NCI-H2196 (cell line): ENCODE results near the gene CDHR3.
A peak's percentile ranks its signal among the peaks of the same experiment; 100 is the strongest.
"Not testable (repeated sequence)": the region's sequence is repeated elsewhere in the genome, so short reads cannot be mapped to it uniquely, and the experiment has no call there.

Experiments
- DNase-seq: peaks from one replicate; lab custom pipeline; 2025; ENCODE audit not compliant: unreplicated experiment; lab: John Stamatoyannopoulos, UW

CDHR3 gene

GRCh38 chr7:105996860-105997737 is 34.0 kb downstream of the CDHR3 start:
- no peak for DNase-seq

GRCh38 chr7:105999256-105999655 is 36.2 kb downstream of the CDHR3 start:
- no peak for DNase-seq

GRCh38 chr7:106001196-106001595 is 38.1 kb downstream of the CDHR3 start:
- DNase-seq: no peak

DNA sequence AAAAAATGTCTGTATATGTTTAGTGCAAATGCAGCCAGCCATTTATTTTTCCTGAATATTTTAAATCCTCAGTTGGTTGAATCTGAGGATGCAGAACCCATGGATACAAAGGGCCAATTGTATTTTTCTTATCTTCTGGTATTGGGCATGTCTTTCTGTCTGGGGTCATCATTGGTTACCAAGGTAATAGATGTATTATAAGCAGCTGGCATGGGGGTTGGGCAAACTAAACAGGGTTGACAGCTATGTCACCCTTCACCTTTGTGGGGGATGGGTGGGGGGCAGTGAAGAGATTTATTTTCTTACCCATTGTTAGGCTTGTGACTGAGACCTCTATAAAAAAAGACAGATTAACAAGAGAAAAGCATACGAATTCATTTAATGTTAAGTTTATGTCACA is 38.8 kb downstream of the CDHR3 start:
- DNase-seq: no peak

DNA sequence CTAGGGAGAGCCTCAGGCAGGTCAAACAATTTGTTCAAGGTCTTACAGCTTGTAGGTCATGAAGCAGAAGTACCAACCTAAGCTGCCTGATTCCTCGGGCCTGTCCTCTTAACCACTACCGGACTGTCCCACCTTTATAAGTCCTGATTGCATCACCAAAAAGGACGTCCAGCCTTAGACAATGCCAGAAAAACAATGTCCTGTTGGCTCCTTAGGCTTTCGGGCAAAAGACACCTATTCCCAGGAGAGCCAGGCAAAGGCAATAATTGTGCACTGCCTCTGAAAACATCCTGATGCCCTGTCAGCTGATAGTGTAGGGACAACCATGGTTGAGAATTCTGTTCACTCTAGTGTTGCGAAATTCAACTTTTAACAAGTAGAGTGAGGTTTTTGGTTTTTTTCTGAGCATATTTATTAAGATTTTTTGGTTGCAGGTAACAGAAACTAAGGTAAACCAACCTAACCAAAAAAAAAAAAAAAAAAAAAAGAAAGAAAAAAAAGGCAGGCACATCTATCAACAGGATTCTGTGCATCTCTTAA is 40.5 kb downstream of the CDHR3 start:
- no peak for DNase-seq

DNA sequence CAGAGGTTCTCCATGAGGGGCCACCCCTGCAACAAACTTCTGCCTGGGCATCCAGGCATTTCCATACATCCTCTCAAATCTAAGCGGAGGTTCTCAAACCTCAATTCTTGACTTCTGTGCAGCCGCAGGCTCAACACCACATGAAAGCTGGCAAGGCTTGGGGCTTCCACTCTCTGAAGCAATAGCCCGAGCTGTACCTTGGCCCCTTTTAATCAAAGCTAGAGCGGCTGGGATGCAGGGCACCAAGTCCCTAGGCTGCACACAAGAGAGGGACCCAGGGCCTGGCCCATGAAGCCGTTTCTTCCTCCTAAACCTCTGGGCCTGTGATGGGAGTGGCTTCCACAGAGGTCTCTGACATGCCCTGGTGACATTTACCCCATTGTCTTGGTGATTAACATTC is 43.8 kb downstream of the CDHR3 start:
- DNase-seq: no peak

- DNase-seq: not testable (repeated sequence)
Measured at GRCh38 chr7:106007796-106008195, 44.7 kb downstream of the CDHR3 start.

DNA sequence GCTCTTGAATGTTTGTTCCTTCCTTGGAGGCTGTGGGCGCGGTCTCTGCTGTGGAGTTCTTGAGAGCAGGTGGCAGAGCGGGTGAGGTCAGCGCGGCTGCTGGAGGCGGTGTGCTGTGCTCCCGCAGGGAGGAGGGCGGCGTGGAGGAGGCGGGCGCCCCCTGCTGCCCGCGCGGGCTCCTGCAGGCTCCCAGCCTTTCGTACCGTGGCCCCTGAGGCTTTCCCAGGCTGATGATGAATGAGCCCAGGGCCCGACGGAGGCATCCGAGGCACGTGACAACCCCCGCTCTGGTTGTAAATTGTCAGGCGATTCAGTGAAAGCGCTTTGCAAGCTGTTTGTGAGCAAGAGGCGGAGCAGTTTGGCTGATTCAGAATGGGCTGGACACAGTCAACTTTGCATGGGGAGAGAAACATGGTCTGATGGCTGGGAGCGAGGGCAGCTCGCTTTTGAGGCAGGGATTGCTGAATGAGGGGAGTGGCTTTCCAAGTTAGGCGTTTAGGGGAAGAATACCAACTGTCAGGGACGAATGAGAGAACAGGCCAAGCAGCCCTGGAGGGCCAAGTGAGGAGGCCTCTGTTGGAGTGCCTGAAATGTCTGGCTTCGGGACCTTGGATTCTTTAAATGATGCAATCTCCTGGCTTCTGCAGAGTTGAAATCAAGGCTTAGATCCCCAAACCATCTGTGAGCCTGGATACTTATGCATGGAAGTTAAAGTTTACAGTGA is 46.6 kb downstream of the CDHR3 start:
- peak; percentile 67 for DNase-seq

- DNase-seq: no peak
Measured at GRCh38 chr7:106010331-106010730, 47.3 kb downstream of the CDHR3 start.

- no peak for DNase-seq
Measured at GRCh38 chr7:106010866-106011265, 47.8 kb downstream of the CDHR3 start.

DNA sequence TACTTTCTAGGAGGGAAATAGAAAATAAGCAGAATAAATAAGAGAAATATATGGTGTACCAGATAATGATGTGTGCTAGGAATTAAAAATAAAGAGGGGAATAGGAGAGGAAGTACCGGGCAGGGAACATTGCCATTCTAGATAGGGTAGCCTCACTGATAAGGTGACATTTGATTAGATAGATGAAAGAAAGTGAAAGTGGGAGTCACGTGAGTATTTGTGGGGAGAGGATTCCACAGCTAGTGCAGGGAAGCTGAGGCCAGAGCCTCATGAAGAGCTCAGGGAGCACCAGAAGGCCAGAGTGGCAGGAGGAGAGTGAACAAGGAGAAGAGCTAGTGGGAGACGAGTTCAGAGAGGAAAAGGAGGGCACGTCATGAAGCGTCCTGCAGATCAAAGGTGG is 49.1 kb downstream of the CDHR3 start:
- no peak for DNase-seq

GRCh38 chr7:106012935-106013439 is 49.9 kb downstream of the CDHR3 start:
- DNase-seq: no peak

DNA sequence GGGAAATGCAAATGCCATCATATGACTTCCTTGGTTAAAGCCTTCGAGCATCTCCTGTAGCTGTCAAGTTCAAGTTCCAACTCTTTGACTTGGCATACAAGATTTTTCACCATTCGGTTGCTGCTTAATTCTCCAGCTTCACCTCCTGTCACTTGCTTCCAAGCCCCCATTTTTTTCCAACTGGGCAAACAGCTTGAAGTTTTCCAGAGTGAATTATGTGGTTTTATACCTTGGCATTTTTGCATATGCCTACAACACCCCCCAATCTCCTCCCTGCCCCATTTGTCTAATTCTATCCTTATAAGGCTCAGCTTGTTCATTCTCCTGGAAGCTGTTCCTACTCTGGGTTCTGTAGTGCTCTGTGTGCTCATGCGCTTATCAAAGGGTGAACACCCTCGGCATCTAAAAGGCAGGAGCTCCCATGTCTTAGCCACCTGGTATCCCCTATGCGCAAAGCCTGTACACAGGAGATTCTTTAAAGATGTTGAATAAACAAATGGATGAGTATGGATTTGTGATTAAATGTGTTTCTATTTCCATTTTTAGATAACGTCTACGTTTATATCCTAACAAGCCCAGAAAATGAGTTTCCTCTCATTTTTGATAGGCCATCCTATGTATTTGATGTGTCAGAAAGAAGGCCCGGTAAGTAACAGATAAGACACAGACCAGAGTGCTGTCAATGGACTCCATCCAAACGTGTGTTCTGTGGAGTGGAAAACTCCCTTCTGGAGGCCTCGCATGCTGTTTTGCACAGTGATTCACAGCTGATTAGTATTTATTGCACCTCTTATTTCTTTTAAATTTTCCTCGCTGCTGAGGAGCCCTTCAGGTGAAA is 52.5 kb downstream of the CDHR3 start:
- no peak for DNase-seq

DNA sequence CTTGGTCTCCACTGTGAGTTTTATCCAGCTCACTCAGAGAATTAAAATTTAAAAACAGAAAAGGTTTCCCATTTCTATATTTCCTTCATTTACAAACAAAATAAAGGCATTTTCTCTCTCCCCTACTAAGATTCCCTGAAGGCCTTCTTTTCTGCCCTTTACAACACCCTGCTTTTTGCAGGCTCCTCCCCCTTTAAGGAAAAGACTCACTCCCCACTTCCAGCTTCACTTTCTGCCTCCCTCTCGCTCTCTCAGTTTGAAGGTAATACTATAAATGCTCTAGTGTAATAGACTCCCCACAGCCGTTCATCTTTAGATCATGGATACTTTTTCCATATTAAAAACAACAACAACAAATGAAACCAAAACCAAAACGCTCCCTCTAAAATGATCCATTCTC is 53.3 kb downstream of the CDHR3 start:
- no peak for DNase-seq

DNA sequence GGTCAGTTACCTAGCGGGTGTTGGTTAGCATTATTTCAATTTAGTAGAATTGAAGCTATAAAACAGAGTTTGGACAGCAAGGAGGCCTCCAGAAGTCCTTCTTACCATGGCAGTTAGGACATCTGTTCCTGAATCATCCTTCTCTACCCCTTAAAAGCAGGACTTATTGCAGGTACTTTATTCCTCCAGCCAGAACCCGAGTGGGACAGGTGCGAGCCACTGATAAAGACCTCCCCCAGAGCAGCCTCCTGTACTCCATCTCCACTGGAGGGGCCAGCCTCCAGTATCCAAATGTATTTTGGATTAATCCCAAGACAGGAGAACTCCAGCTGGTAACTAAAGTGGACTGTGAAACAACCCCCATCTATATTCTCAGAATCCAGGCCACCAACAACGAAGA is 54.6 kb downstream of the CDHR3 start:
- no peak for DNase-seq

GRCh38 chr7:106018566-106019469 is 55.8 kb downstream of the CDHR3 start:
- no peak for DNase-seq

- no peak for DNase-seq
Measured at GRCh38 chr7:106019470-106019820, 56.4 kb downstream of the CDHR3 start.

DNA sequence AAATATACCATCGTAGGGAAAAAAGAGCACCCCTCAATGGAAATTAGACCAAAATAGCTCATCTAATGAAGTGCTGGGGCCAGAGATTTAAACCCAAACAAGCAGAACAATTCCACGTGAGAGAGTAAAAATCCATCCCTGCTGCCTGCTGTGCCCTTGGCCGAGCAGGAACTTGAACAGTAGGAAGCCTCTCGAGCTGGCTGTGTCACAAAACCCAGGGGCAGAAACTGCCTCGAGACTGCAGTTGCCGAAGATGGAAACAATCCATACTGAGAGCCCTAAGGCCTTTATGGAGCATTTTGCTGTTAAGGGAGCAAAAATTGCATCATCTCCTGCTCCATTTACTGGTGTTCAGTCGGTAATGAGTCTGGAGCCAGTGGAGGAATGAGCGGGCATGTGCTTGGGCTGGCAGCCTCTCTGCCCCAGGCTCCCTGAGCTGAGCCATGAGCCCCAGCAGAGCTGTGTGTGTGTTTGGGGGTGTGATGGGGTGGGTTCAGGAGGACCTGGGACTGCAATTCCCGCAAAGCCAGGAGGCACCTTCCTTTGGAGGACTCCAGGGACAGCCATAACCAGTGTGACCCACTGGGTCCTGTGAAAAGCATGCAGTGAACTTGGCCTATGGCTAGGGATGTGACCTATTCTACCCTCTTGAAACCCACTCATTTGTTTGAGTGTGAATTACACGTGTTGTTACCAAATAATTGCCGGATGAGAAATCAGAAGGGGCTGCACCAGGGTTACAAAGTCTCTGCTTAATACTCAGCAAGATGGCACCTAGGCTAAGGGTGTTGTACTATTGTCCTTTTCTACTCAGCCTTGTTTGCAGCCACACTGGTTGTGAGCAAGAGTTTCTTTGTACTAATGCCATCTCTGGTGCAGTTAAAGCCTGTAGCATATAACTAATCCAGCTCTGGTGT is 58.3 kb downstream of the CDHR3 start:
- no peak for DNase-seq

GRCh38 chr7:106022193-106022821 is 59.2 kb downstream of the CDHR3 start:
- DNase-seq: no peak
